Measurements from ENCODE around the gene ECM1.

The ECM1 gene

GRCh38 chr1:150535511-150536287 is 27.8 kb downstream of the ECM1 start:
- CTCF ChIA-PET = interaction anchor here (1.1 kb wide), 1 partner anchor 25 kb away, joined by 3 read pairs; no protein-coding TSS in a partner anchor
- H3K27ac ChIP-seq = peak overlapping the region; percentile 93
- POLR2A ChIA-PET (ENCODE audit: low non-redundant PET) = no interaction called here
- no peak for DNase-seq (ENCODE audit: low spot score)
- TF ChIP-seq, protein P1, sequence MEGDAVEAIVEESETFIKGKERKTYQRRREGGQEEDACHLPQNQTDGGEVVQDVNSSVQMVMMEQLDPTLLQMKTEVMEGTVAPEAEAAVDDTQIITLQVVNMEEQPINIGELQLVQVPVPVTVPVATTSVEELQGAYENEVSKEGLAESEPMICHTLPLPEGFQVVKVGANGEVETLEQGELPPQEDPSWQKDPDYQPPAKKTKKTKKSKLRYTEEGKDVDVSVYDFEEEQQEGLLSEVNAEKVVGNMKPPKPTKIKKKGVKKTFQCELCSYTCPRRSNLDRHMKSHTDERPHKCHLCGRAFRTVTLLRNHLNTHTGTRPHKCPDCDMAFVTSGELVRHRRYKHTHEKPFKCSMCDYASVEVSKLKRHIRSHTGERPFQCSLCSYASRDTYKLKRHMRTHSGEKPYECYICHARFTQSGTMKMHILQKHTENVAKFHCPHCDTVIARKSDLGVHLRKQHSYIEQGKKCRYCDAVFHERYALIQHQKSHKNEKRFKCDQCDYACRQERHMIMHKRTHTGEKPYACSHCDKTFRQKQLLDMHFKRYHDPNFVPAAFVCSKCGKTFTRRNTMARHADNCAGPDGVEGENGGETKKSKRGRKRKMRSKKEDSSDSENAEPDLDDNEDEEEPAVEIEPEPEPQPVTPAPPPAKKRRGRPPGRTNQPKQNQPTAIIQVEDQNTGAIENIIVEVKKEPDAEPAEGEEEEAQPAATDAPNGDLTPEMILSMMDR (conservative IDR thresholded peaks at IDR 0.05; ENCODE audit: low read depth) = no peak

GRCh38 chr1:150536836-150537731 is 29.2 kb downstream of the ECM1 start:
- peak overlapping the region; percentile 93 for H3K27ac ChIP-seq
- no peak for DNase-seq (ENCODE audit: low spot score)
- CTCF ChIA-PET = interaction anchor here (0.6 to 1.1 kb wide), 4 partner anchors 13 to 66 kb away, joined by 3 to 4 read pairs (median 3); no protein-coding TSS in a partner anchor
- TF ChIP-seq, protein P1 (conservative IDR thresholded peaks at IDR 0.05; ENCODE audit: low read depth) = no peak
- POLR2A ChIA-PET (ENCODE audit: low non-redundant PET) = interaction anchor here (0.6 kb wide), 1 partner anchor 459 kb away, joined by 6 read pairs; no protein-coding TSS in a partner anchor

GRCh38 chr1:150537732-150538684 is 30.1 kb downstream of the ECM1 start:
- ChIA-PET CTCF (interaction anchor here (0.6 kb wide), 3 partner anchors 19 to 66 kb away, joined by 3 to 4 read pairs (median 3); no protein-coding TSS in a partner anchor), POLR2A (ENCODE audit: low non-redundant PET) (interaction anchor here (0.6 kb wide), 1 partner anchor 458 kb away, joined by 6 read pairs; no protein-coding TSS in a partner anchor)
- TF ChIP-seq, protein P1 (conservative IDR thresholded peaks at IDR 0.05; ENCODE audit: low read depth) = no peak
- DNase-seq (ENCODE audit: low spot score) = peak; percentile 89
- H3K27ac ChIP-seq = peak overlapping the region; percentile 93

GRCh38 chr1:150543500-150544143 is 35.7 kb downstream of the ECM1 start:
- ChIA-PET POLR2A (ENCODE audit: low non-redundant PET) (no interaction called here), CTCF (interaction anchor here (1.6 kb wide), 1 partner anchor 11 kb away, joined by 8 read pairs; no protein-coding TSS in a partner anchor)
- no peak for DNase-seq (ENCODE audit: low spot score)
- TF ChIP-seq, protein P1 (conservative IDR thresholded peaks at IDR 0.05; ENCODE audit: low read depth) = no peak
- peak overlapping the region; percentile 79 for H3K27ac ChIP-seq

DNA sequence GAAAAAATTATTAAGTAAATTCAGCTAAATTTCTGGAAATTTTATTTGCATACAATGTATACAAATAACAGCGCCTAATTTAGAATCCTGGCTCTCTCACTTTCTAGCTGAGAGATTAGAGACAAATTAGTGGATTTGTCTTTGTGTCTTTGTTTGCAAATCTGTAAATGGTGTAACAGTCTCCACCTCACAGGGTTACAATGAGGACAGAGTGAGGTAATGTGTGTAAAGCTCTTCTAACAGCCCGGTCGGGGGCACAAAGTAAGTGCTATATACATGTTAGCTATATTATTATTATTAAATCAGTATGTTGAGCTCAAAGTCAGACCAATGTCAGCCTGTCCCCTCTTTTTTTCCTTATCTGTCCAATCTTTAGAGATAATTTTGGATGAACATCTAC is 36.3 kb downstream of the ECM1 start:
- H3K27ac ChIP-seq = peak overlapping the region; percentile 34
- TF ChIP-seq, protein P1 (conservative IDR thresholded peaks at IDR 0.05; ENCODE audit: low read depth) = no peak
- ChIA-PET CTCF (no interaction called here), POLR2A (ENCODE audit: low non-redundant PET) (no interaction called here)
- no peak for DNase-seq (ENCODE audit: low spot score)
